C4-2B (cell line): ENCODE data around the gene CYTH3.

Experiments
- H3K27ac ChIP-seq: fragments of 450-650 bp; 2 replicates; pipeline ENCODE4 v1.5.1; 2017
- ZFX ChIP-seq: fragments of 450-650 bp; IDR thresholded peaks from 2 replicates; pipeline ENCODE4 v1.6.1; 2017
- TF ChIP-seq, protein P1 (sequence below): fragments of 450-650 bp; conservative IDR thresholded peaks from 2 replicates; pipeline ENCODE4 v1.5.1; 2017; ENCODE audit warnings: mild to moderate bottlenecking

Gene CYTH3

DNA sequence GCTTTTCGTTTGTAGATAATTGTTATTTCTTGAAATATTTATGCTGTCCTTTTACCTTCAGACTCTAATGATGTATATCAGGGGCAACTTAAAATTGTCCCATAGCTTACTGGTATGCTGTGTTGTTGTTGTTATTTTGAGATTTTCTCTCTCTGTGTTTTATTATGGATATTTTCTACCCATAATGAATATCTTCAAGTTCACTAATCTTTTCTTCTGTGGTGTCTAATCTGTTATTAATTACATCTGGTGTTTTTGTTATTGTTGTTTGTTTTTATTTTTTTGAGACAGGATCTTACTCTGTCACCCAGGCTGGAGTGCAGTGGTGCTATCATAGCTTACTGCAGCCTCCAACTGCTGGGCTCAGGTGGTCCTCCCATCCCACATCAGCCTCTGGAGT, 139.2 kb downstream of the CYTH3 start:
- TF ChIP-seq ZFX, result no peak
- TF ChIP-seq, protein P1, sequence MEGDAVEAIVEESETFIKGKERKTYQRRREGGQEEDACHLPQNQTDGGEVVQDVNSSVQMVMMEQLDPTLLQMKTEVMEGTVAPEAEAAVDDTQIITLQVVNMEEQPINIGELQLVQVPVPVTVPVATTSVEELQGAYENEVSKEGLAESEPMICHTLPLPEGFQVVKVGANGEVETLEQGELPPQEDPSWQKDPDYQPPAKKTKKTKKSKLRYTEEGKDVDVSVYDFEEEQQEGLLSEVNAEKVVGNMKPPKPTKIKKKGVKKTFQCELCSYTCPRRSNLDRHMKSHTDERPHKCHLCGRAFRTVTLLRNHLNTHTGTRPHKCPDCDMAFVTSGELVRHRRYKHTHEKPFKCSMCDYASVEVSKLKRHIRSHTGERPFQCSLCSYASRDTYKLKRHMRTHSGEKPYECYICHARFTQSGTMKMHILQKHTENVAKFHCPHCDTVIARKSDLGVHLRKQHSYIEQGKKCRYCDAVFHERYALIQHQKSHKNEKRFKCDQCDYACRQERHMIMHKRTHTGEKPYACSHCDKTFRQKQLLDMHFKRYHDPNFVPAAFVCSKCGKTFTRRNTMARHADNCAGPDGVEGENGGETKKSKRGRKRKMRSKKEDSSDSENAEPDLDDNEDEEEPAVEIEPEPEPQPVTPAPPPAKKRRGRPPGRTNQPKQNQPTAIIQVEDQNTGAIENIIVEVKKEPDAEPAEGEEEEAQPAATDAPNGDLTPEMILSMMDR, result no peak
- H3K27ac ChIP-seq, result no peak overlapping the region

DNA sequence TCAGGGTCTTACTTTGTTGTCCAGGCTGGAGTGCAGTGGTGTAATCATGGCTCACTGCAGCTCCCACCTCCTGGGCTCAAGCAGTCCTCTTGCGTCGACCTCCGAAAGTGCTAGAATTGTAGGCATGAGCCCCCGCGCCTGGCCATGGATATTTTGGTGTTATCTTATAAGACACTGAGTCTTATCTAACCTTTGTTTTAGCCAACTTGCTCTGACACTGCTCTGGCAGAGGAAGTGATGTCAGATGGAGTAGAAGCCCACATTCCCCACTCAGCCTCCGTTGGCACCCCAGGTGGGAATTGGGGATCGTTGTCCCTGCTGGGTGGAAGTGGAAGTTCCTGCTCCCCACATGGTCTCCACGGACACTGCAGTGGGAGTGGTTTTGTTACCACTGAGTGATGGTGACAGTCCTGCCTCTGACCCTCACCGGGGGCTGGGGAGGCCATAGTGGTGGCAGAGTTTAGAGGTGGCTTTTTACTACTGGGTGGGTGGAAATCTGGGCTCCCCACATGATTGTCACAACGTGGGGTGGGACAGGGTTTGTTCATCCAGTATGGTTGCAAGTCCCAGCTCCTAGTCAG, 142.3 kb downstream of the CYTH3 start:
- no peak overlapping the region for H3K27ac ChIP-seq
- TF ChIP-seq, protein P1, result no peak
- no peak for TF ChIP-seq ZFX

DNA sequence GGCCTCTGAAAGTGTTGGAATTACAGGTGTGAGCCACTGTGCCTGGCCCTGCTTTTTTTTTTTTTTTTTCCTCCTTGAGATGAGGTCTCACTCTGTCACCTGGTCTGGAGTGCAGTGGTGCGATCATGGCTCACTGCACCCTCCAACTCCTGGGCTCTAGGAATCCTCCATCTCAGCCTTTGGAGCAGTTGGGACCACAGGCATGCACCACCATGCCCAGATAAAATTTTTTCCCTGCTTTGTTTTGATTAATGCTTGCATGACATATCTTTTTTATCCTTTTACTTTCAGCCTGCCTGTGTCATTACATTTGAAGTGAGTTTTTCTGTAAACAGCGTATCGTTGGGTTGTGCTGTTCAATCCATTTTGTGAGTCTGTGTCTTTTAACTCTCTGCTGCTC, 144.2 kb downstream of the CYTH3 start:
- TF ChIP-seq, protein P1, result no peak
- no peak for TF ChIP-seq ZFX
- H3K27ac ChIP-seq, result no peak overlapping the region

DNA sequence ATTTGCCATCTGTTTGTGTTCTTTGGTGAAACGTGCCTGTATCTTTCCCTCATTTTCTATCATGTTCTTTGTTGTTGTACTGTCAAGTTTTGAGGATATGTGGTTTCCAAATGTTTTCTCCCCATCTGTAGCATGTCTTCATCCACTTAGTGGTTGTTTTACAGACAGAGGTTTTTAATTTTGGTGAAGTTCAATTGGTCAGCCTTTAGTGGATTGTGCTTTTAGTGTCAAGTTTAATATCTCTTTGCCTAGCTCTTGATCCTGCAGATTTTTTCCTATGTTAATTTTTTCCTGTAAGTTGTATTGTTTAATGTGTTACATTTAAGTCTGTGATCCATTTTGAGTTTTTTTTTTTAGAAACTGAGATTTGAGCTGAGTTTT, 145.3 kb downstream of the CYTH3 start:
- no peak overlapping the region for H3K27ac ChIP-seq
- TF ChIP-seq, protein P1, result no peak
- no peak for TF ChIP-seq ZFX

DNA sequence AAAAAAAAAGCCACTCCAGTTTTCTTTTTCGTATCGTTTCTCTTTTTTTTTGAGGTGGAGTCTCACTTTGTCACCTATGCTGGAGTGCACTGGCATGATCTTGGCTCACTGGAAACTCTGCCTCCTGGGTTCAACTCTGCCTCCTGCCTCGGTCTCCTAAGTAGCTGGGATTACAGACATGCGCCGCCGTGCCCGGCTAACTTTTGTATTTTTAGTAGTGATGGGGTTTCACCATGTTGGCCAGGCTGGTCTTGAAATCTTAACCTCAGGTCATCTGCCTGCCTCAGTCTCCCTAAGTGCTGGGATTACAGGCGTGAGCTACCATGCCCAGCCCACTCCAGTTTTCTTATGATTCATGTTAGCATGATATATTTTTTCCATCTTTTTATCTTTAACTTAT, 148.6 kb downstream of the CYTH3 start:
- no peak overlapping the region for H3K27ac ChIP-seq
- TF ChIP-seq, protein P1, result no peak
- no peak for TF ChIP-seq ZFX

DNA sequence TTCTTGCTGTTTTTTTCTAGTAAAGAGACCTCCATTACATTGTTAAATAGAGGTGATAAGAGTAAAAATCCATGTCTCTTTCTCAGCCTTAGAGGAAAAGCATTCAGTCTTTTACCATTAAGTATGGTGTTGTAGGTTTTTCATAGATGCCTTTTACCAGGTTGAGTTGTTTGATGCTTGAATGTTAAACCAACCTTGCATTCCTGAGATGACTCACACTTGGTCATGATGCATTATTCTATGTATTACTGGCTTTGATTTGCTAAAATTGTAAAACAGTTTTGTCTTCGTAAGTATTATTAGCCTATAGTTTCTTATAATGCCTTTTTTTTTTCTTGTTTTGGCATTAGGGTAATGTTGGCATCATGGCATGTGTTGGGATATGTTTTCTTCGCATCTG, 151.3 kb downstream of the CYTH3 start:
- TF ChIP-seq, protein P1, result no peak
- no peak for TF ChIP-seq ZFX
- no peak overlapping the region for H3K27ac ChIP-seq

DNA sequence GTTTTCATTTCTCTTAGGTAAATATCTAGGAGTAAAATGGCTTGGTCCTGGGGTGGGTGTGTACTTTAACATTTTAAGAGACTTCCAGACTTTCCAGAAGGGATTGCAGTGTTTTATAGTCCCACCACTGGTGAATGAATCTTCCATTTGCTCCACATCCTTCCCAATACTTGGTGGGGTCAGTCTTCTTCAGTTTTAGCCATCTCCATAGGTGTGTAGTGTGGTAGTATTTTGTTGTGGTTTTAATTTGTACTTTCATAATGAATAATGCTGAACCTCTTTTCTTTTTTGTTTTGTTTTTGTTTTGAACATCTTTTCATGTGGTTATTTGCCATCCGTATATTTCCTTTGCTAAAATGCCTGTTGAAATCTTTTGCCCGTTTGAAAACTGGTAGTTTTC, 154.9 kb downstream of the CYTH3 start:
- H3K27ac ChIP-seq, result no peak overlapping the region
- TF ChIP-seq, protein P1, result no peak
